ENCODE results near the gene PTPRJ. TPM values are rescaled to one million over a fixed set of nuclear protein-coding genes. Genes with fewer than 3 reads are reported as not detected.

The PTPRJ gene
- total and polyA plus RNA-seq, 2 donors (not counting 1 experiment from before 2014, with no cell fraction given) = 5.3 to 5.8 TPM

DNA sequence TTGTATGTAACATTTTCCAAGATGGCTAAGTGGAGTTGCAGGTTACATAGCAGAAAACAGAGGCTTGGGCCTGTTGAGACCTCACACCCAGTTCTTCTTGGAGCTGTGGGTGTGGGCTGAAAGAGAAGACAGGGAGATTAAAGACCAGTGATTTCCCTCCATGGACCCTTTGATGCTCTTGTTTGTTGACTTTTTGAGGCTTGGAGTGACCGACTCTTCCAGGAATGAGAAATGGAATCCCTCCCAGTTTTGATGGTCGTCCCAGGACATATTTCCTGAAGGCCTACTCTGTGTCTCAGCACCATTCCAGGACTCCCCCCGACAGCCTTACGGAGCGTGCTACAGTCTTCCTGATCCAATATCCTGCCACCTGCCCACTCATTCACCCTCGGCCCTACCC is 96.9 kb downstream of the PTPRJ start:
- H4K20me1 ChIP-seq (ENCODE audit: control insufficient read depth, extremely low read depth, insufficient read depth, low read length) = no peaks in the 10 kb centered on the region
- H3K4me3 ChIP-seq (replicated peaks in 1 of 4; ENCODE audit: control extremely low read depth in 1 of 4, insufficient read depth in 1 of 4, low read depth in 3 of 4, low read length in 4 of 4) = no peak overlapping the region
- no peaks in the 10 kb centered on the region for H3K79me2 ChIP-seq (ENCODE audit: control insufficient read depth, insufficient read depth, low read length)
- TF ChIP-seq CTCF (conservative IDR thresholded peaks at IDR 0.05 in 1 of 2, IDR thresholded peaks at IDR 0.05 in 1 of 2; ENCODE audit: low read depth in 1 of 2, low read length in 2 of 2) (no peak), EZH2 (IDR thresholded peaks at IDR 0.05; ENCODE audit: low read length, missing control alignments) (no peak)
- H3K9ac ChIP-seq (ENCODE audit: insufficient read depth, low read length) = no peak overlapping the region
- H3K4me1 ChIP-seq (ENCODE audit: control insufficient read depth, extremely low read depth, insufficient read depth, low read length) = peaks cover 2% of the 10 kb centered on the region
- H3K27me3 ChIP-seq (ENCODE audit: control insufficient read depth, insufficient read depth, low read length) = no peaks in the 10 kb centered on the region
- DNase-seq (ENCODE audit: low read depth in 2 of 2) = peak in 1 of 2 donors; percentile 77
- H3K4me2 ChIP-seq (ENCODE audit: extremely low read depth, insufficient read depth, low read length) = no peak overlapping the region
- no peaks in the 10 kb centered on the region for H3K36me3 ChIP-seq (ENCODE audit: control insufficient read depth, insufficient read depth, low read length)
- H3K9me3 ChIP-seq (ENCODE audit: control insufficient read depth, insufficient read depth, low read depth, low read length) = no peaks in the 10 kb centered on the region
- H3K27ac ChIP-seq (ENCODE audit: insufficient read depth, low read length) = no peak overlapping the region
- no peak overlapping the region for H2AFZ ChIP-seq (ENCODE audit: low read length)

DNA sequence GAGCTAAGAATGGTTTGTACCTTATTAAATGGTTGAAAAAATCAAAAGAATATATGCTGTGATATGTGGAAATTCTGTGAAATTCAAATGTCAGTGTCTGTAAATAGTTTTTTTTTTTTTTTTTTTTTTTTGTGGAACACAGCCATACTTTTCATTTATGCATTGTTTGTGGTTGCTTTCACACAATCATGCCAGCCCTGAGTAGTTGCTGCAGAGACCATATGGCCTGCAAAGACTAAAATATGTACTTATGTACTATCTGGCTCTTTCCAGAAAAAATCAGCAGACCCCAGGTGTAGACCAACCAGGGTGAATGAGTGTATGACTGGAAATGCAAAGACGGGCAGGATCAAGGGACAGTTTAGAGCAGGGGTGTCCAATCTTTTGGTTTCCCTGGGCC is 98.3 kb downstream of the PTPRJ start:
- Histone ChIP-seq H2AFZ (ENCODE audit: low read length) (no peak overlapping the region), H3K27ac (ENCODE audit: insufficient read depth, low read length) (no peak overlapping the region), H3K79me2 (ENCODE audit: control insufficient read depth, insufficient read depth, low read length) (no peaks in the 10 kb centered on the region), H3K36me3 (ENCODE audit: control insufficient read depth, insufficient read depth, low read length) (no peaks in the 10 kb centered on the region), H3K27me3 (ENCODE audit: control insufficient read depth, insufficient read depth, low read length) (no peaks in the 10 kb centered on the region), H3K9me3 (ENCODE audit: control insufficient read depth, insufficient read depth, low read depth, low read length) (no peaks in the 10 kb centered on the region), H3K4me2 (ENCODE audit: extremely low read depth, insufficient read depth, low read length) (no peak overlapping the region), H3K9ac (ENCODE audit: insufficient read depth, low read length) (no peak overlapping the region), H3K4me3 (replicated peaks in 1 of 4; ENCODE audit: control extremely low read depth in 1 of 4, insufficient read depth in 1 of 4, low read depth in 3 of 4, low read length in 4 of 4) (no peak overlapping the region), H4K20me1 (ENCODE audit: control insufficient read depth, extremely low read depth, insufficient read depth, low read length) (no peaks in the 10 kb centered on the region), H3K4me1 (ENCODE audit: control insufficient read depth, extremely low read depth, insufficient read depth, low read length) (peaks cover 2% of the 10 kb centered on the region)
- TF ChIP-seq CTCF (conservative IDR thresholded peaks at IDR 0.05 in 1 of 2, IDR thresholded peaks at IDR 0.05 in 1 of 2; ENCODE audit: low read depth in 1 of 2, low read length in 2 of 2) (no peak), EZH2 (IDR thresholded peaks at IDR 0.05; ENCODE audit: low read length, missing control alignments) (no peak)
- peak; percentile 34 to 36 for DNase-seq (ENCODE audit: low read depth in 2 of 2)

GRCh38 chr11:48079596-48079995 is 99.2 kb downstream of the PTPRJ start:
- Histone ChIP-seq H3K36me3 (ENCODE audit: control insufficient read depth, insufficient read depth, low read length) (no peaks in the 10 kb centered on the region), H4K20me1 (ENCODE audit: control insufficient read depth, extremely low read depth, insufficient read depth, low read length) (no peaks in the 10 kb centered on the region), H3K79me2 (ENCODE audit: control insufficient read depth, insufficient read depth, low read length) (no peaks in the 10 kb centered on the region), H3K4me2 (ENCODE audit: extremely low read depth, insufficient read depth, low read length) (no peak overlapping the region), H2AFZ (ENCODE audit: low read length) (no peak overlapping the region), H3K4me1 (ENCODE audit: control insufficient read depth, extremely low read depth, insufficient read depth, low read length) (peaks cover 2% of the 10 kb centered on the region), H3K27ac (ENCODE audit: insufficient read depth, low read length) (no peak overlapping the region), H3K4me3 (replicated peaks in 1 of 4; ENCODE audit: control extremely low read depth in 1 of 4, insufficient read depth in 1 of 4, low read depth in 3 of 4, low read length in 4 of 4) (no peak overlapping the region), H3K9ac (ENCODE audit: insufficient read depth, low read length) (no peak overlapping the region), H3K9me3 (ENCODE audit: control insufficient read depth, insufficient read depth, low read depth, low read length) (no peaks in the 10 kb centered on the region), H3K27me3 (ENCODE audit: control insufficient read depth, insufficient read depth, low read length) (no peaks in the 10 kb centered on the region)
- no peak for DNase-seq (ENCODE audit: low read depth in 2 of 2)
- TF ChIP-seq EZH2 (IDR thresholded peaks at IDR 0.05; ENCODE audit: low read length, missing control alignments) (no peak), CTCF (conservative IDR thresholded peaks at IDR 0.05 in 1 of 2, IDR thresholded peaks at IDR 0.05 in 1 of 2; ENCODE audit: low read depth in 1 of 2, low read length in 2 of 2) (no peak)
